ENCODE measurements around the gene NTM.

The NTM gene

DNA sequence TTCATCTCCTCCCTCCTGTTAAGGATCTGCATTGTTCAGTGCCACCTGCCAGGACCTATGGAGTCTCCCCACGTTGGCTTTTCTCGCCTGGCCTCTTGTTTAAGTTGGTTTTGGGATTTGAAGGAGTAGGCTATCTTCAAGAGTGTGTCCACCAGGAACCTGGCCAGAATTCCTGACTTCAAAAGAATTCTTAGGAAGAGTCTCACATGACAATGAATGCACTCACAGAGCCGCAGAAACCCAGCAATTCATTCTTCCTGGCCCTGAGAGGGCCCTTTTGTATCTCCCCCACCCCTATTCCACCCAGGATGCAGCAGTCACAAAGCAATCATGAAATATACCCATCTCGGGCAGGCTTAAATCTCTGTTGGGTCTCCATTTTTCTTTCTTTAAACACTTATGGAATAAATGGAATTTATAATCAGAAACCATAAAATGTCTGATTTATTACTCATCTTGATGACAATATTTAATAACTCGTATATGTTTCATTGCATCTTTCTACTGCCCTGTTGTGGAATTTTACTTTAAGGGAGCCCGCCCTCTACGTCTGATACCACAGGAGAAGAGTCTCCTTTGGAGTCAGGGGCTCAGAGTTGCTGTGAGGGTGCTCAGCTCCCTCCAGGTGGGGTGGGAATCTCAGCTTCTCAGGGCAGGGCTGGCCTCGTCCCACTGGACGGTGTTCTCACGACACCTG is 507.0 kb downstream of the NTM start:
- no peaks in the 10 kb centered on the region for H3K9me3 ChIP-seq (ENCODE audit: low read length)
- H3K36me3 ChIP-seq (ENCODE audit: insufficient read depth, low read length) = no peaks in the 10 kb centered on the region
- H2AFZ ChIP-seq (ENCODE audit: low read length) = no peak overlapping the region
- H3K27ac ChIP-seq (ENCODE audit: low read depth, low read length, poor library complexity, severe bottlenecking) = no peak overlapping the region
- H3K9ac ChIP-seq (ENCODE audit: low read length) = no peak overlapping the region
- no peaks in the 10 kb centered on the region for H4K20me1 ChIP-seq (ENCODE audit: insufficient read depth, low read length)
- no peaks in the 10 kb centered on the region for H3K27me3 ChIP-seq (ENCODE audit: insufficient read depth, low read length)
- no peaks in the 10 kb centered on the region for H3F3A ChIP-seq (ENCODE audit: insufficient read depth, low read length)
- H3K4me3 ChIP-seq (ENCODE audit: low read depth, low read length, poor library complexity, severe bottlenecking) = no peak overlapping the region
- H3K4me2 ChIP-seq (ENCODE audit: low read length) = no peak overlapping the region
- no peaks in the 10 kb centered on the region for H3K79me2 ChIP-seq (ENCODE audit: insufficient read depth, low read length)
- H3K4me1 ChIP-seq (ENCODE audit: insufficient read depth, low read length, severe bottlenecking) = no peaks in the 10 kb centered on the region
- no peak for TF ChIP-seq EZH2 (IDR thresholded peaks at IDR 0.05; ENCODE audit: borderline replicate concordance, low read length)
- TF ChIP-seq, protein P1, sequence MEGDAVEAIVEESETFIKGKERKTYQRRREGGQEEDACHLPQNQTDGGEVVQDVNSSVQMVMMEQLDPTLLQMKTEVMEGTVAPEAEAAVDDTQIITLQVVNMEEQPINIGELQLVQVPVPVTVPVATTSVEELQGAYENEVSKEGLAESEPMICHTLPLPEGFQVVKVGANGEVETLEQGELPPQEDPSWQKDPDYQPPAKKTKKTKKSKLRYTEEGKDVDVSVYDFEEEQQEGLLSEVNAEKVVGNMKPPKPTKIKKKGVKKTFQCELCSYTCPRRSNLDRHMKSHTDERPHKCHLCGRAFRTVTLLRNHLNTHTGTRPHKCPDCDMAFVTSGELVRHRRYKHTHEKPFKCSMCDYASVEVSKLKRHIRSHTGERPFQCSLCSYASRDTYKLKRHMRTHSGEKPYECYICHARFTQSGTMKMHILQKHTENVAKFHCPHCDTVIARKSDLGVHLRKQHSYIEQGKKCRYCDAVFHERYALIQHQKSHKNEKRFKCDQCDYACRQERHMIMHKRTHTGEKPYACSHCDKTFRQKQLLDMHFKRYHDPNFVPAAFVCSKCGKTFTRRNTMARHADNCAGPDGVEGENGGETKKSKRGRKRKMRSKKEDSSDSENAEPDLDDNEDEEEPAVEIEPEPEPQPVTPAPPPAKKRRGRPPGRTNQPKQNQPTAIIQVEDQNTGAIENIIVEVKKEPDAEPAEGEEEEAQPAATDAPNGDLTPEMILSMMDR (IDR thresholded peaks at IDR 0.05; ENCODE audit: low read length) = no peak
- no peaks in the 10 kb centered on the region for H3K9me2 ChIP-seq (ENCODE audit: low read depth, low read length)

DNA sequence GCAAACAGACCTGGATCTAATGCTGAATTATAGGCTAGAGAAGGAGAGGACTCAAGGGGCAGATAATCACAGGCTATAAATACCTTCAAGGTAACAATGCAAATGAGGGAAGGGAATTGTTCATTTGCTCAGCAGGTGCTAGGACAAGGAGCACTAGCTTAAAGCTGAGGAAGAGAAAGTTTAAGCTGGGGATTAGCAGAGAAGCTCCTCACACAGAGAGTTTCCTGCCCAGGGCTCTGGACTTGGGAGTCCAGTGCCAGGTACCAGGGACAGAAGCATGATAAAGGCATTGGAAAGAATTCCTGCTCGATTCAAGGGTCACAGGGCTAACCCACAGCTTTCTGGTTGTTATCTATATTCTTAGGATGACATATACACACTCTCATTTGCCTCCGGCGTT is 509.9 kb downstream of the NTM start:
- Histone ChIP-seq H3K27ac (ENCODE audit: low read depth, low read length, poor library complexity, severe bottlenecking) (no peak overlapping the region), H3K4me1 (ENCODE audit: insufficient read depth, low read length, severe bottlenecking) (no peaks in the 10 kb centered on the region)

DNA sequence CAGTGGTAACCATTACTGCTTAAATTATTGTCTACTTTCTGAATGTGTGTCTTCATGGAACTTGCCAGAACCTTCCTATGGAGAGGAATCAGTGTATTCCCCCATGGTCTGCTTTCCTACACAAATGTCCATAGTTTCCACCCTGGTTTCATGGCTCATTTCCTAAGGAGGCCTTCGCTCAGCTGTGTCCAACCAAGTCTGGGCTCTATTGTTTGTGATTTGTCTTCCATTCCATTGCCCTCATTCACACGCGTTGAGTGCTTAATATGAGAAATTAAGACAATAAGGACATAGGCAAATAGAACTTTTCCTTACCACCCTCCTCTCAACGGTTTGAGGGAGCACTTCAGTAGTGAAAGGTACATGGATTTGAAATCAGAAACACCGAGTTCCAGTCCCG is 510.6 kb downstream of the NTM start:
- Histone ChIP-seq H3K4me2 (ENCODE audit: low read length) (no peak overlapping the region), H3K4me1 (ENCODE audit: insufficient read depth, low read length, severe bottlenecking) (no peaks in the 10 kb centered on the region), H3K9me2 (ENCODE audit: low read depth, low read length) (no peaks in the 10 kb centered on the region), H3K36me3 (ENCODE audit: insufficient read depth, low read length) (no peaks in the 10 kb centered on the region), H3K9ac (ENCODE audit: low read length) (no peak overlapping the region), H3K79me2 (ENCODE audit: insufficient read depth, low read length) (no peaks in the 10 kb centered on the region), H4K20me1 (ENCODE audit: insufficient read depth, low read length) (no peaks in the 10 kb centered on the region), H3F3A (ENCODE audit: insufficient read depth, low read length) (no peaks in the 10 kb centered on the region), H2AFZ (ENCODE audit: low read length) (no peak overlapping the region), H3K27me3 (ENCODE audit: insufficient read depth, low read length) (no peaks in the 10 kb centered on the region), H3K9me3 (ENCODE audit: low read length) (no peaks in the 10 kb centered on the region), H3K27ac (ENCODE audit: low read depth, low read length, poor library complexity, severe bottlenecking) (no peak overlapping the region), H3K4me3 (ENCODE audit: low read depth, low read length, poor library complexity, severe bottlenecking) (no peak overlapping the region)
- no peak for TF ChIP-seq EZH2 (IDR thresholded peaks at IDR 0.05; ENCODE audit: borderline replicate concordance, low read length)
- TF ChIP-seq, protein P1 (IDR thresholded peaks at IDR 0.05; ENCODE audit: low read length) = no peak

More for the DNA sequence above, 509.9 kb downstream of the NTM start:
- H3K36me3 ChIP-seq (ENCODE audit: insufficient read depth, low read length) = no peaks in the 10 kb centered on the region
- H3K4me2 ChIP-seq (ENCODE audit: low read length) = no peak overlapping the region
- H3K4me3 ChIP-seq (ENCODE audit: low read depth, low read length, poor library complexity, severe bottlenecking) = no peak overlapping the region
- TF ChIP-seq EZH2 (IDR thresholded peaks at IDR 0.05; ENCODE audit: borderline replicate concordance, low read length) = no peak
- TF ChIP-seq, protein P1 (IDR thresholded peaks at IDR 0.05; ENCODE audit: low read length) = no peak
- no peak overlapping the region for H3K9ac ChIP-seq (ENCODE audit: low read length)
- H3K9me2 ChIP-seq (ENCODE audit: low read depth, low read length) = no peaks in the 10 kb centered on the region
- H3K79me2 ChIP-seq (ENCODE audit: insufficient read depth, low read length) = no peaks in the 10 kb centered on the region
- no peaks in the 10 kb centered on the region for H4K20me1 ChIP-seq (ENCODE audit: insufficient read depth, low read length)
- no peaks in the 10 kb centered on the region for H3F3A ChIP-seq (ENCODE audit: insufficient read depth, low read length)
- H3K9me3 ChIP-seq (ENCODE audit: low read length) = no peaks in the 10 kb centered on the region
- H3K27me3 ChIP-seq (ENCODE audit: insufficient read depth, low read length) = no peaks in the 10 kb centered on the region
- no peak overlapping the region for H2AFZ ChIP-seq (ENCODE audit: low read length)

Data from OCI-LY1 (cell line).